Measurements from ENCODE around the gene PCK1. TPM values are rescaled to one million over a fixed set of nuclear protein-coding genes. Genes with fewer than 3 reads are reported as not detected.

The PCK1 gene
- total RNA-seq, 6 experiments from 2014 or later, result not detected

- TF ChIP-seq CTCF (IDR thresholded peaks at IDR 0.05), result no peak
- H3K9me3 Mint-ChIP-seq, result no peaks in the 10 kb centered on the region
- H3K27ac Mint-ChIP-seq, result no peak overlapping the region
- no peak for DNase-seq
- no peaks in the 10 kb centered on the region for H3K4me1 Mint-ChIP-seq (ENCODE audit: low read depth)
- peaks cover 8% of the 10 kb centered on the region; the same call in 1 of the 2 replicates for H3K27me3 Mint-ChIP-seq (ENCODE audit: insufficient read depth)
- no peak overlapping the region for H3K4me3 Mint-ChIP-seq
- no peaks in the 10 kb centered on the region for H3K36me3 Mint-ChIP-seq (ENCODE audit: low read depth)
Measured at GRCh38 chr20:57598491-57598890, 37.6 kb downstream of the PCK1 start.

- no peaks in the 10 kb centered on the region for H3K36me3 Mint-ChIP-seq (ENCODE audit: low read depth)
Measured at GRCh38 chr20:57600320-57601210, 39.7 kb downstream of the PCK1 start.

GRCh38 chr20:57601211-57601570 lies 40.3 kb downstream of the PCK1 start:
- Mint-ChIP-seq H3K4me1 (ENCODE audit: low read depth) (no peaks in the 10 kb centered on the region), H3K9me3 (no peaks in the 10 kb centered on the region), H3K27ac (no peak overlapping the region), H3K36me3 (ENCODE audit: low read depth) (no peaks in the 10 kb centered on the region), H3K4me3 (no peak overlapping the region), H3K27me3 (ENCODE audit: insufficient read depth) (peaks cover 18% of the 10 kb centered on the region)
- DNase-seq, result no peak
- TF ChIP-seq CTCF (IDR thresholded peaks at IDR 0.05), result no peak

More at GRCh38 chr20:57600320-57601210, 39.7 kb downstream of the PCK1 start:
- peaks cover 14% of the 10 kb centered on the region for H3K27me3 Mint-ChIP-seq (ENCODE audit: insufficient read depth)
- TF ChIP-seq CTCF (IDR thresholded peaks at IDR 0.05), result no peak
- H3K27ac Mint-ChIP-seq, result no peak overlapping the region
- no peaks in the 10 kb centered on the region for H3K4me1 Mint-ChIP-seq (ENCODE audit: low read depth)
- H3K4me3 Mint-ChIP-seq, result no peak overlapping the region
- H3K9me3 Mint-ChIP-seq, result no peaks in the 10 kb centered on the region
- DNase-seq, result no peak

- Mint-ChIP-seq H3K36me3 (ENCODE audit: low read depth) (no peaks in the 10 kb centered on the region), H3K27me3 (ENCODE audit: insufficient read depth) (peaks cover 20% of the 10 kb centered on the region), H3K4me3 (no peak overlapping the region), H3K9me3 (no peaks in the 10 kb centered on the region), H3K4me1 (ENCODE audit: low read depth) (no peaks in the 10 kb centered on the region), H3K27ac (no peak overlapping the region)
- no peak for DNase-seq
- TF ChIP-seq CTCF (IDR thresholded peaks at IDR 0.05), result no peak
Measured at GRCh38 chr20:57601737-57602136, 40.8 kb downstream of the PCK1 start.

GRCh38 chr20:57603120-57603519 lies 42.2 kb downstream of the PCK1 start:
- no peak for TF ChIP-seq CTCF (IDR thresholded peaks at IDR 0.05)
- H3K36me3 Mint-ChIP-seq (ENCODE audit: low read depth), result no peaks in the 10 kb centered on the region
- no peak overlapping the region for H3K27ac Mint-ChIP-seq
- H3K4me1 Mint-ChIP-seq (ENCODE audit: low read depth), result no peaks in the 10 kb centered on the region
- no peak for DNase-seq
- no peak overlapping the region for H3K4me3 Mint-ChIP-seq
- peaks cover 24% of the 10 kb centered on the region for H3K27me3 Mint-ChIP-seq (ENCODE audit: insufficient read depth)
- H3K9me3 Mint-ChIP-seq, result no peaks in the 10 kb centered on the region

All from HFFc6 (cell line).